Trophoblast cell (in vitro differentiated cells and primary cell): ENCODE results near the gene IFNGR1.

Experiments used
- DNase-seq, 2 donors: peaks; one replicate each; pipeline ENCODE4 v3.0.0-alpha.2; 2016
- H2AFZ ChIP-seq: 2 replicates; pipeline ENCODE4 v1.6.1; 2013; ENCODE audit warnings: low read length, moderate library complexity, mild to moderate bottlenecking; ENCODE audit not compliant: insufficient read depth, poor library complexity
- H2AK5ac ChIP-seq: 2 replicates; pipeline ENCODE4 v1.6.1; 2013; ENCODE audit warnings: mild to moderate bottlenecking, low read length
- H2BK120ac ChIP-seq: 2 replicates; pipeline ENCODE4 v1.6.1; 2013; ENCODE audit warnings: low read length, mild to moderate bottlenecking, moderate library complexity; ENCODE audit not compliant: insufficient read depth, poor library complexity
- H2BK12ac ChIP-seq: 2 replicates; pipeline ENCODE4 v1.6.1; 2013; ENCODE audit warnings: mild to moderate bottlenecking, low read length, moderate library complexity
- H2BK5ac ChIP-seq: 2 replicates; pipeline ENCODE4 v1.6.1; 2013; ENCODE audit warnings: low read length, low read depth, moderate library complexity, mild to moderate bottlenecking; ENCODE audit not compliant: poor library complexity
- H3K14ac ChIP-seq: 2 replicates; pipeline ENCODE4 v1.6.1; 2013; ENCODE audit warnings: mild to moderate bottlenecking, low read length
- H3K18ac ChIP-seq: 2 replicates; pipeline ENCODE4 v1.6.1; 2013; ENCODE audit warnings: mild to moderate bottlenecking, low read length
- H3K23ac ChIP-seq: 2 replicates; pipeline ENCODE4 v1.6.1; 2013; ENCODE audit warnings: low read length
- H3K27ac ChIP-seq: 2 replicates; pipeline ENCODE4 v1.5.1; 2013; ENCODE audit warnings: low read depth, mild to moderate bottlenecking, inconsistent platforms, low read length, moderate library complexity
- H3K27me3 ChIP-seq: 2 replicates; pipeline ENCODE4 v1.6.1; 2013; ENCODE audit warnings: inconsistent platforms, mild to moderate bottlenecking, low read length, moderate library complexity; ENCODE audit not compliant: insufficient read depth
- H3K36me3 ChIP-seq, 2 experiments: 1 replicate in 1 of 2; 2 replicates in 1 of 2; pipeline ENCODE4 v1.6.1; 2013; ENCODE audit warnings: low read length in 2 of 2, mild to moderate bottlenecking in 2 of 2, moderate library complexity in 1 of 2; ENCODE audit not compliant: insufficient read depth in 2 of 2, control insufficient read depth in 1 of 2
- H3K4ac ChIP-seq: 2 replicates; pipeline ENCODE4 v1.6.1; 2013; ENCODE audit warnings: low read depth, mild to moderate bottlenecking, low read length, moderate library complexity
- H3K4me1 ChIP-seq, 2 experiments: 1 replicate in 1 of 2; 2 replicates in 1 of 2; pipeline ENCODE4 v1.6.1; 2013; ENCODE audit warnings: low read length in 2 of 2, mild to moderate bottlenecking in 2 of 2, moderate library complexity in 1 of 2; ENCODE audit not compliant: insufficient read depth in 2 of 2, control insufficient read depth in 1 of 2
- H3K4me2 ChIP-seq: 2 replicates; pipeline ENCODE4 v1.6.1; 2013; ENCODE audit warnings: inconsistent platforms, mild to moderate bottlenecking, low read length, moderate library complexity
- H3K4me3 ChIP-seq: 2 replicates; pipeline ENCODE4 v1.5.1; 2013; ENCODE audit warnings: mild to moderate bottlenecking, low read depth, low read length, inconsistent platforms
- H3K79me1 ChIP-seq: one replicate; pipeline ENCODE4 v1.6.1; 2013; ENCODE audit warnings: low read length
- H3K79me2 ChIP-seq: 2 replicates; pipeline ENCODE4 v1.6.1; 2013; ENCODE audit warnings: low read length, mild to moderate bottlenecking; ENCODE audit not compliant: control insufficient read depth, insufficient read depth, poor library complexity
- H3K9ac ChIP-seq: 2 replicates; pipeline ENCODE4 v1.6.1; 2013; ENCODE audit warnings: mild to moderate bottlenecking, low read length
- H3K9me3 ChIP-seq: 2 replicates; pipeline ENCODE4 v1.6.1; 2013; ENCODE audit warnings: low read depth, mild to moderate bottlenecking, control low read depth, inconsistent platforms, low read length; ENCODE audit not compliant: insufficient read depth
- H4K12ac ChIP-seq: 2 replicates; pipeline ENCODE4 v1.6.1; 2013; ENCODE audit warnings: low read depth, mild to moderate bottlenecking, low read length, moderate library complexity
- H4K8ac ChIP-seq: 2 replicates; pipeline ENCODE4 v1.6.1; 2013; ENCODE audit warnings: low read depth, mild to moderate bottlenecking, low read length, moderate library complexity
- H4K91ac ChIP-seq: one replicate; pipeline ENCODE4 v1.6.1; 2013; ENCODE audit warnings: low read depth, mild to moderate bottlenecking, low read length, moderate library complexity
- WGBS: extraction: QIAGEN DNeasy Blood & Tissue Kit; methylation state at CpG from one replicate; pipeline ENCODE4 v1.1.7; 2013; ENCODE audit warnings: missing lambda C conversion rate; ENCODE audit not compliant: insufficient read length, insufficient coverage; ENCODE audit errors: extremely low coverage; 5-methylcytosine and 5-hydroxymethylcytosine counted together

The IFNGR1 gene

DNA sequence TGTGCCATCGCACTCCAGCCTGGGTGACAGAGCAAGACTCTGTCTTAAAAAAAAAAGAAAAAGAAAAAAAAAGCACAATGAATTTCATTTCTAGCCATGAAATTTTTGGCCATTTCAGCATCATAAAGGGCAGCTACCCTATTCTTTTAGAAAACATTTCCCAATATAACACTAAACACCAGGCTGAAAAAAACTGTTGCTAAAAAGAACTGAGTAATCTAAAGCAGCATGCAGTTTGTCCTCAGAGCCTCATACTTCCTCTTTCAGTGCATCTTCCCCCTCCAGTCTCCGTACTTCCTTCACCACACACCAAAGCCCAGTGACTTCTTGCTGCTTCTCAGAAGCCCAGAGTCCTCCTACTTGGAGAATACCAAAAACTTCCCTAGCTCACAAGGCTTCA lies 5.6 kb upstream of the IFNGR1 start:
- Histone ChIP-seq H2BK120ac (no peak overlapping the region), H3K9me3 (no peaks in the 10 kb centered on the region), H2AK5ac (no peak overlapping the region), H3K9ac (no peak overlapping the region), H3K4ac (no peak overlapping the region), H3K4me2 (no peak overlapping the region), H3K36me3 (no peaks in the 10 kb centered on the region), H3K79me1 (peaks cover under 1% of the 10 kb centered on the region), H3K79me2 (no peaks in the 10 kb centered on the region), H3K4me1 (peaks cover 0 to under 1% of the 10 kb centered on the region in 2 experiments), H2AFZ (no peak overlapping the region), H3K4me3 (no peak overlapping the region), H4K91ac (no peak overlapping the region), H2BK5ac (no peak overlapping the region), H3K14ac (no peak overlapping the region), H4K12ac (no peak overlapping the region), H3K23ac (no peak overlapping the region), H3K27me3 (no peaks in the 10 kb centered on the region), H4K8ac (no peak overlapping the region), H3K18ac (no peak overlapping the region), H2BK12ac (no peak overlapping the region), H3K27ac (no peak overlapping the region)
- WGBS, result no CpG with 5 or more reads among the region's 2 CpGs
- peak in 1 of 2 donors; percentile 33 for DNase-seq

DNA sequence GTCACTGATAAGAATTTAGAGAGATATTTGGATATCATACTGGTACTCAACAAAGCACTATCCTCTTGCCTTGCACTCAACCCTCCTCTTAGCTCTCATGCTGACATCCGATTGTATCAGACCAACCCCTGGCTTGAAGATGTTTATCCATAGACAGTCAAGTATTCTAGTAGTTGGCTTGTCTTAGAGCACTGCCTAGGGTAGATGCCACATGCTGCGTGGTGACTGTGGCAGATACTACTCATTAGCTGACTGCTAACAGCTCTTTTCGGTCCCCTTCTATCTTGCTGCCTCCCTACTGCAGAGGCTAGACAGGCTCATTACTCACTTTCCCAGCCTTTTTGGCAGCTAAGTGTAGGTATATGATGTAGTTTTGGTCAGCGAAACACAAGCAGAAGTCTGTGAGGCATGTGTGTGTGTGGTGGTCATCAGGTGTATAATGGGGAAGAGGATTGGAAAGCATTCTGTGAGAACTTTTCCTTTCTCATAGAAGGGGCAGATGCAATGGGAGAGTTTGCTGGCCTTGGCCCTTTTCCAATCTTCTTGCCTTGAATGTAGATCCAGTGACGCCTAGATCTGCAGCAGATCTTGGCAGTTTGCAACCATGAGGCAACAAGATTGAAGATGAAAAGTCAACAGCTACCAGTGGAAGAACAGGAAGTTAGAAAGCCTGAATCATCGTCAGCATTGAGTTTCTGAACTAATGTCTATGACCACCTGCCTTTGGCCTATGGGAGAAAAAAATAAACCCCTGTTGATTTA lies 4.4 kb upstream of the IFNGR1 start:
- no peak overlapping the region for H3K4me3 ChIP-seq
- no peak overlapping the region for H2BK5ac ChIP-seq
- no peak overlapping the region for H3K4me2 ChIP-seq
- no peak overlapping the region for H3K27ac ChIP-seq
- no peak overlapping the region for H3K4ac ChIP-seq
- H3K27me3 ChIP-seq, result no peaks in the 10 kb centered on the region
- no peak overlapping the region for H2BK12ac ChIP-seq
- H3K9ac ChIP-seq, result no peak overlapping the region
- H3K14ac ChIP-seq, result no peak overlapping the region
- peaks cover 0 to 2% of the 10 kb centered on the region in 2 experiments for H3K4me1 ChIP-seq
- no peak overlapping the region for H2AK5ac ChIP-seq
- WGBS, result no CpG with 5 or more reads among the region's 6 CpGs
- no peaks in the 10 kb centered on the region for H3K36me3 ChIP-seq
- H4K8ac ChIP-seq, result no peak overlapping the region
- no peaks in the 10 kb centered on the region for H3K9me3 ChIP-seq
- H2AFZ ChIP-seq, result no peak overlapping the region
- H4K91ac ChIP-seq, result no peak overlapping the region
- no peak overlapping the region for H2BK120ac ChIP-seq
- H3K18ac ChIP-seq, result no peak overlapping the region
- H3K79me2 ChIP-seq, result peaks cover 6% of the 10 kb centered on the region
- peaks cover 10% of the 10 kb centered on the region for H3K79me1 ChIP-seq
- H4K12ac ChIP-seq, result no peak overlapping the region
- no peak overlapping the region for H3K23ac ChIP-seq
- peak in 1 of 2 donors; percentile 25 for DNase-seq

DNA sequence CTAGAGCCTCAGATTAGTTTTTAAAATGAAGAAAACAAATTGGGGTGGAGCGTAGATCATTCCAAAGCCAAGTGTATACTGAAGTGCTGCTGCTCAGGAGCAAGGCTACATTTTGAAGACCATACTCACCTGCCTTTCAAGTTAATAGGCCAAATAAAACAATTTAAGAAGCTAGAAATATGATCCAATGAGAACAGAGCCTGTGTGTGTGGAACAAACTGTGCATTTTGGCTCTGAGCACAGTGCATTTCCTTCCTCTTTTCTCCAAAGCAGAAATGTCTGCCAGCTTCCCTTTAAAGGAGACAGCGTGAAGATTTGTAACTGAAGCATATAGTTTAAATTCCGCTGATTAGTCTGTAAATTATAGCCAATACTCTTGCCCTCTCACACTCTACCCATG lies 3.2 kb upstream of the IFNGR1 start:
- Histone ChIP-seq H3K36me3 (no peaks in the 10 kb centered on the region), H3K9ac (no peak overlapping the region), H3K4me3 (no peak overlapping the region), H3K23ac (no peak overlapping the region), H4K12ac (no peak overlapping the region), H3K79me2 (peaks cover 12% of the 10 kb centered on the region), H3K9me3 (no peaks in the 10 kb centered on the region), H3K18ac (no peak overlapping the region), H3K4ac (no peak overlapping the region), H2BK5ac (no peak overlapping the region), H3K4me1 (peaks cover 2 to 5% of the 10 kb centered on the region in 2 experiments), H2BK12ac (no peak overlapping the region), H3K14ac (no peak overlapping the region), H2BK120ac (no peak overlapping the region), H4K8ac (no peak overlapping the region), H3K4me2 (no peak overlapping the region), H4K91ac (no peak overlapping the region), H2AK5ac (no peak overlapping the region), H3K27me3 (no peaks in the 10 kb centered on the region), H3K27ac (no peak overlapping the region), H2AFZ (no peak overlapping the region), H3K79me1 (peaks cover 13% of the 10 kb centered on the region)
- DNase-seq, result no peak
- WGBS, result no CpG with 5 or more reads among the region's 3 CpGs

DNA sequence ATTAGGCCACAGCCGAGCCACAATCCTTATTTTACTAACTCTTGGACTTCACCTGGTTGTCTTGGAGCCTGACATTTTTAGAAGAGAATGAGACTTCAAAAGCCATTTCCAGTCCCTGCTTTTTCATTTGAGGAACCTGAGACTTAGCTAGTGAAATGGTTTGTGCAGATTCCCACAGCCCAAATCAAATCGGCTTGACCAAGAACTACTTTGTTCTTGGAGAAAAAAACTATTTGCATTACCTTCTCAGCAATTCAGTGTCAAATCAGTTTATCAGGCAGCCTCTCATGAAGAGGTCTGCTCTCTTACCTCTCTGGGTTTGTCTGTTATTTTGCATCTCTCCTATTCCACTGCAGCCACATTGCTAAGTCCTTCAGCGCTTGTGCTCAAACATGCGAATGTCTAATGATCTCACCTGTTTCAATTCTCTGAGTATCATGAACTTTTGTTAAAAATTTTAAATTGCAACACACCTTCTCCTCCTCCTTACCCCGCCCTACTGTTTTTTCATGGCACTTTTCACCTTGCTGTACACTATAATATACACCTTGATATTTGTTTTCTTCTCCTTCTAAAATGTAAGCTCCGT lies 573 bp upstream of the IFNGR1 start:
- H3K9me3 ChIP-seq, result no peaks in the 10 kb centered on the region
- H3K4ac ChIP-seq, result no peak overlapping the region
- H3K23ac ChIP-seq, result no peak overlapping the region
- peaks cover 6 to 9% of the 10 kb centered on the region in 2 experiments for H3K4me1 ChIP-seq
- H4K12ac ChIP-seq, result peak overlapping the region; percentile 27
- peak overlapping the region; percentile 35 for H2BK5ac ChIP-seq
- H3K18ac ChIP-seq, result no peak overlapping the region
- peak overlapping the region; percentile 64 for H3K4me2 ChIP-seq
- H3K9ac ChIP-seq, result no peak overlapping the region
- no peak overlapping the region for H2AFZ ChIP-seq
- H3K27me3 ChIP-seq, result no peaks in the 10 kb centered on the region
- H2BK120ac ChIP-seq, result no peak overlapping the region
- H3K4me3 ChIP-seq, result no peak overlapping the region
- H3K36me3 ChIP-seq, result no peaks in the 10 kb centered on the region
- peaks cover 13% of the 10 kb centered on the region for H3K79me1 ChIP-seq
- WGBS, result no CpG with 5 or more reads among the region's 6 CpGs
- H3K27ac ChIP-seq, result peak overlapping the region; percentile 67
- peak overlapping the region; percentile 58 for H4K8ac ChIP-seq
- peak overlapping the region; percentile 42 for H3K14ac ChIP-seq
- no peak overlapping the region for H2AK5ac ChIP-seq
- peaks cover 20% of the 10 kb centered on the region for H3K79me2 ChIP-seq
- no peak overlapping the region for H4K91ac ChIP-seq
- H2BK12ac ChIP-seq, result no peak overlapping the region
- no peak for DNase-seq
